MV-4-11 (cell line): ENCODE data around the gene IMMP2L.

Source experiments
- DNase-seq: peaks from one replicate; lab custom pipeline; 2025; lab: John Stamatoyannopoulos, UW

IMMP2L gene

DNA sequence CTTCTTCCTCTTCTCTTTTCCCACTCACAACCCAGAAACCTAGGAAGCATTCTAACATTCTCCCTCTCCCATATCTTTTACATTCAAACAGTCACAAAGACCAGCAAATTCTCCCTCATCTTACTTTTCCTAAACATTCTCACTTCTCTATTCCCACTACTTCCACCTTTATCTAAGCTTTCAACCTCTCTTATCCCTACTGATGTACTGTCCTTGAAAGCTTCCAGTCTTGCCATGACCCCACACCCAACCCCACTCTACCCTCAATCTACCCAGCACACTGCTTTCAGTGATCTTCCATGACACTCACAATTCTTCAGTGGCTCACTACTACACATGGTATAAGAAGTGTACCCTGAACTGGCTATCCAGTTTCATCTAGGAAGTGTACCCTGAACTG is 5.3 kb downstream of the IMMP2L start:
- DNase-seq: no peak

DNA sequence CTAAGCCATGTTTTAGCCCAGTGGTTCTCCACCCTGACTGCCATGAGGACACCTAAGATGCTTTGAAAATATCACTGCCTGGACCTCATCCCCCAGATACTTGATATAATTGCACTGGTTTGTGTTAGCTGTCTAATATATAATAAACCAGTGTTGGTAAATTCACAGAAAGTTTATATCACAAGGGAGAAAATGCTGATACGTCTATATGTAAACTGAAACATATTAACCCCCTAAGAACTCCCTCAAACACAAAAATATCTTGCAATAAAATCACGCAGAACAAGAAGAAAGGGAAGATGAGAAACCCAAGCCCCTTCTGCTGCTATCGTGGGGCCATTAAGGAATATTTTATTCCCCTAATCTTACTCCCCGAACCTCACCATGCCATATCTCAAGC is 8.2 kb downstream of the IMMP2L start:
- DNase-seq: no peak

DNA sequence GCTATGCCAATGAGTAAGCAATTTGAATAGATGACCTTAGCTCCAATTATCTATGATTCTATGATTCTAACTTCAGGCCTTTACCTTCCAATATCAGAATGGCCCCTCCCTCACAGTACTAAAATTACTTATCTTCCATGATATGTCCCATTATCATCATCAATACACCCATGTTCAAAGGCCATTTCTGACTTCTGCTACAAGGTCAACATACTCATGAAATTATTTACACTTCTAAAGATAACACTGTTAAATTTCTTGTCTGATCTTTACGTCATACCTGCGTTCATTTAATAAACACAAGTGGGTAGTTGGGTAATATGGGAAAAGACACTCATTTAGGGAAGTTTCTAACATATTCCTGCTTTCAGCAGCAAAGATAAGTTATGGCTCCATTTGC is 21.2 kb downstream of the IMMP2L start:
- no peak for DNase-seq

DNA sequence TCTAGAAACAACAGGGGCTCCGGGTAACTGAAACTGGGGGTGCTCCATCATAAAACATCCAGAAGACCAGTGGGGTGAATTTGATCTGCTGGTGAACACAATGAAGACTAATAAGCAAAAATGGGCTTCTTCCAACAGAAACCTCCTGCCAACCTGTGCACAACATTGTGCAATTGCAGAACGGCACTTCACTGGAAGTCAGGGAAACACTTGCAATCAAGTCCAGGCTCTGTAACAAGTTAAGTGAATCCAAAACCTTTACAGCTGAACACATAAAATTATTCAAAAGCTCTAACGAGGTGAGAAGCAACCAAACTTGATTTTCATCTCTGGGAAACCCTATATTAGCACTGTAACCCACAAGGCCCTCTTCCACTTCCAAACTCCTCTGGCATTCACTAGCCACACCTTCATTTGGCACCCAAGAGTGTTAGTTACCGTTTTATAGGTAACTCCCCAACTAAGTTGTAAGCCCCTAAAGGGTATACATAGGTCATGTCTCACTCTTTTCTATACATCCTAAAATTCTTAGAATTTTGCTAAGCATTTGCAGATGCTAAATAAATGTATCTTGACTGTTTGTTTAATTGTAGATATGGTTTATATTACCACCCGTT is 22.0 kb downstream of the IMMP2L start:
- DNase-seq: no peak

DNA sequence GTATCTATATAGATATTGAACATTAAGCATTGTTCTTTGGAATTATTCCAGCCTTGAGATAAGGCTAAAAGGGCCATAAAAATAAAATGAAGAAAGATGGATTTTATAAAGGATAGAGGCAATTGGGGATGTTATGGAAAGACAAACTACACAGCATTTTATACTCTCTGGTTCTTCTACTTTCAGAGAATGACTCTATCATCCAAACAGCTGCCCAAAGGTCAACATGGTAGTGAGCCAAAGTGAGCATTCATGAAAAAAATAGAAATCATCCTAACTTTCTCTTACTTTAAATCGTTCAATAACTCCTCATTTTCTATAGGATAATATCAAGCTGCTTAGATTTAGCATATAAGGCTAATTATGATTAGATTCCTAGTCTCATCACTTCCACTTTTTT is 25.2 kb downstream of the IMMP2L start:
- DNase-seq: no peak

DNA sequence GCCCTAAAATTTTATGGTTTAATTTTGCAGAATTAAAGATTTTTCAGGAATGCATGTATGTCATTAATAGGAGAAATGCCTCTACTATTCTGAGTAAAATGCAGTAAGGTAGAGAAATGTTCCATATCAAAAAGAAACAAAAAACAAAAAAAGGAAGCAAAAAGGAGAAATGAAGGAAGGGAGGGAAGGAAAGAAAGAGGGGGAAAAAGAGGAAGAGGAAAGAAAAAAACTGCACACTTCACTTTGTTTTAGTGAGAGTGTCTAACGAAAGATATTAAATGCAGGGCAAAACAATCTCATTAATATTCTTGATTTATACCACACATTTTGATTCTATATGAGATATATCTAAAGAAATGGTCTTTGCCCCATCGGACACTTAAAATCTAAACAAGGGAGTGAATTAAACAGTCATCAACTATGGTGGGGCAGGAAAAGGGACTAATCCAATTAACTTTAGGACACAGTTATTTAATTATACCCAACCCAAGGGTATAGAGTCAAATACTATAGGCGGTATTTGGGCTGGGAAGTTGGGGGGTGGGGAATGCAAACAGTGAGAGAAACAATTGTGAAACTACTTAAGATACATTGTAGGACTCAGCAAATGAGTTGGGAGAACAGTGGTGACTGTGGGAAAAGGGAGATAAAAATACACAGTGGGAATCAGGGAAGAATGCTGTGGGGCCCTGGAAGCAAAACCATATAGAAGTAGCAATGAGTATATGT is 27.0 kb downstream of the IMMP2L start:
- peak; percentile 50 for DNase-seq

DNA sequence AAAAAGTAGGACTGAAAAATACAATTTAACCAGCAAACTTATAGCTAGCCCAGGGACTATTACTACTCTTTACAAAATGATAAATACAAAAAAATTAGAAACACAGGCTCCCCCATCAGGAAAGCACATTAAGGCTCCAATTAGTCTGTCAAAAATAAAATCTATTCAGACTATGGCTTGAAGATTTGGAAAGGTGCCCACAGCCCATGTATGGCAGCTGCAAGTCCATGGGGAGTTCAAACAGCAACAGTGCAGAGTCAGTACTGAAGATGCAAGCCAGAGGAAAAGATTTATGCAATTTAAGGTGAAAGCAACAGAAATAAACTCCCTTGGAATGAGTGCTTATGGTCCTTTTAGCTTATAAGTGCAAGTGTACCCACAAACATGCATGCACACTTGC is 29.7 kb downstream of the IMMP2L start:
- DNase-seq: no peak

DNA sequence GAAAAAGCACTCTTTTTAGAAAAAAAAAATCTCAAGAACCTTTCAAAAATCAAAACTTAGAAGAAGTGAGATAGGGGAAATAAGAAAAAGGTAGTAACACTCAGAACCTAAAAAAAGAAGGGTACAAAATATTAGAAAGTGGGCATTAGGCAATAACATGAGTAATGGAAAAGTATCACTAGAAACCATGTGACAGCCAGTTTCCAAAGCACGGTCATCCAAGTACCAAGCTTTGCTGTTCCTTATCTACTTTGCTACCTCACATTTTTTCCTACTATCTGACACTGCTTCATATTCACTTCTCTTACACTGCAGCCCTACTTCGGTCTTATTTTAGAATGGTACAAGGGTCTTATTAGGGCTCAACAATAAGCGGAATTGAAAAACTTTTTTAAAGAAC is 30.3 kb downstream of the IMMP2L start:
- peak; percentile 18 for DNase-seq

DNA sequence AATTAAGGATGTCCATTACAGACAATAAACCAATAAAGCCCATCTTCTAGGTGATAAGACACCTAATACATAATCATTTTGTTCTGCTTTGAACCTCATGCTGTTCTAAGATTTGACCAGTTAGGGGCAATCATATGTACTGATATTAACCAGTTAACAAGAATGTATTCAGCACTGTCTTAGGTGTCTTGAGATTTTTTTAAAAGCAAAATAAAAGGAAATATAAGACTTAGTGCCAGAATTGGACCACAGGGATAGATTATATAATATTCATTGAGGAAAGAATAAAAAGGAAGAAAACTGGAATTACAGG is 32.0 kb downstream of the IMMP2L start:
- no peak for DNase-seq

DNA sequence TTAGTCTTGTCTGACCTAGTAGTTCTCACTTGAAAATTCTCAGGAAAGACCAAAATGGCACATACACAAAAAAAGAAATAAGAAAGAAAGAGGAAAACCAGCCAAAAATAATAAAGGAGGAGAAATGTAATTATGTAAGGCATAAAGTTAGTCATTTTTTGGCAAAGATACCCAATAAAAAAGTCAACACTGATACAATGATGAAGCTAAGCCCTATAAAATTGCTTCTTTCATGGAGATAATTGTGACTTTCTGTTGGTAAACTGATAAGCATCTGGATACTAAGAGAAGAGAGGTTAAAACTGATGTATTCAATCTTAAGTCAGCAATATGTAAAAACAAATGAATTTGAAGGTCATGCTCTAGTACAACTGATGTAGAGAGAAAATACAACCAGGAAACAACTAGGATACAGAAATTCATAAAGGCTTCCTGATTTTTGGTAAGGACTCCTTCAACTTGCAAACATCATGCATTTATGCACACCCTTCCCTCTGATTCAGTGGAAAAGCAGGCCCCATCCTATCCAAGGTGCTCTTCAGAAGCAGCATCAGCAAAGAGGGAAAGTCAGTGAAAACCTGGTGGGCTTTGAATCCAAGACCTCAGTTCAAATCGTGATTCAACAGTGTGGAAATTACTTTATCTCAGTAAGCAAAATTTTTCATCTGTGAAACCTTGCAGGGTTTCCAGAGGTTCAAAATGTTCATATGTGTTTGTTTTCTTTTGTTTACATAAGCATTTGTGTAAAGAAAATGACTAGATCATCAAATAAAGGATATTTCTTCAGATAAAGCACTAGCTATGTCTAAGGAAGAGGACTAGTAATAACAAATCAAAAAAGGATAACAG is 32.6 kb downstream of the IMMP2L start:
- no peak for DNase-seq

DNA sequence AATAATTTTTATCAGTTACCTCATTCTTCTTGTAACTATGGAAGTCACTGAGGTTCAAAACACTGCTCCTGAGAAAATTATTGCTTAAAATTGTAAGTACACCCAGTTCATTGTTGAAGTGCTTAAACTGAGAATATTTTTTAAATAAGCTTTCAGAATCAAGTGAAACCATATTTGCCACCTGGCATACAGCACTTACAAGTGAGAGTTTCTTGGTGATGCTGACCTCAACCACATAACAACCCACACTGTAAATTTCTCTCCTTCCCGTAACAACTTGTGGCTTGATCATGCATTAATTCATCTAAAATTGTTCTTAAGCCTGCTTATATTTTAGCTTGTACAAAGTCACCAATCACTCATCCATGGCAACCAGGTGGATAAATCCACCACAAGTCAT is 34.0 kb downstream of the IMMP2L start:
- no peak for DNase-seq

DNA sequence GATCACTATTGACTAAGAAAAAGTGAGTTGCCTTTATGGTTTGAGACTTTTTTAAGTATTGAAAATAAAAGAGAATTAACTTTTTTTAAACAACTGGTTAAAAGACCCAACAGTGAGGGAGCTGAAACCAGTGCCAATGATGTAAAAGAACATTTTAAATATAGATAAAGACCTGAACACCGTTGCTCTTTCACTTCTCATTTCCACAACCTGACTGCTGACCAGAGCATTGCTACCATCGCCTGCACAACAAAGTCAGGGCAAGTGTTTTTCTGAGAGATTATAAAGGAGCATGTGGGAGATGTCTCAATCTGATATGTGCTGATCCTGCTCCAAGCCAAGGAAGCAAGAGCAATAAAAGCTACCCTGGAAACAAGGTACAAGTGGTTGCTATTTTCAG is 34.7 kb downstream of the IMMP2L start:
- DNase-seq: peak; percentile 4

DNA sequence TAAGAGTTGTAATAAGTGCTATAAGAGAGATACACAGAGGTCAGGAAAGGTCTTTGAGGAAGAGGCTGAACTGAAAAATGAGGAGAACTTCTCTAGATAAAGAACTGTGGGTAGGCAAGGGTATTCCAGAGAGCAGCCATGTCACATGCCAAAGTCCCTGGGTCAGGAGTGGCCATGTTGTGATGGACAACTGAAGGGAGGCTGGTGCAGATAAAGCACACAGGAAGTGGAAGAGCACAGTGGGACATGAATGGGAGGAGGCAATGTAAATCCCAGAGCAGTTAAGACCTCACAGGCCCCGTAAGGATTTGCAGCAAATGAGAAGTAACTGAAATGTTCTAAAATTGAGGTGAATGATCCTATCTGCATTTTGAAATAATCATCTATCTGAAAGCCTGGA is 37.2 kb downstream of the IMMP2L start:
- DNase-seq: no peak

DNA sequence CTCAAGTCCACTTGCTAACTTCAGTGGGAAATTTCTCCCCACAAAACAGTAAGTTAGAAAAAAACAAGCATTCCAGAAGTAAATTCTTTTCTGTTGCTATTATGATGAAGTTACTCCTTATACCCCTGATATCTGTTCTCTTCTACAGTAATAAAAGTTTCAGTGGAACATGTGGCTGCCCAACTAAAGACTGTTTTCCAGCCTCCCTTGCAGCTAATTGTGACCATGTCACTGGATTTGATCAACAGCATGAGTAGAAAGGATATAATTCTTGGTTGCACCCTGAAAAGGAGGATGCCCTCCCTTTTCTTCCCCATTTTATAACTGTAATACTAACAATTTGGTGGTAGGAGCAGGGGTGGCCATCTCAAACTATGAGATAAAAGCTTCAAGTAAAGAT is 40.6 kb downstream of the IMMP2L start:
- no peak for DNase-seq

DNA sequence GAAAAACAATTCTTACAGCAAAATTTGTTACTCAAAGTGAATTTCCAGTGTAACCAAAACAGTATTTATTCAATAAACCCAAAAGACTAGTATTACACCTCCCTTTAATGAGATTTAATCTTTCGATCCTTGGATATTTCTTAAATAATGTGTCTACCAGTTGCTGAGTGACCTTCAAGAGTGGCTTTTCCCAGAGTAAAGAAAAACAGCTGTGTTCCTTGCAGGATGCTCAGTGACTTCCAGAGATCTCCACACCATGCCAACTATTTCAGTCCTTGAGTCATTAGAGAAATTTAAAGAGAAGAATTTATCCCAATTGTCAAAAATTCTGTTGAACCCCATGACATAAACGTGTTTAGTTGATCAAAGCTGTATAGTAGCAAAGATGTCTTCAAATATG is 44.0 kb downstream of the IMMP2L start:
- DNase-seq: no peak

DNA sequence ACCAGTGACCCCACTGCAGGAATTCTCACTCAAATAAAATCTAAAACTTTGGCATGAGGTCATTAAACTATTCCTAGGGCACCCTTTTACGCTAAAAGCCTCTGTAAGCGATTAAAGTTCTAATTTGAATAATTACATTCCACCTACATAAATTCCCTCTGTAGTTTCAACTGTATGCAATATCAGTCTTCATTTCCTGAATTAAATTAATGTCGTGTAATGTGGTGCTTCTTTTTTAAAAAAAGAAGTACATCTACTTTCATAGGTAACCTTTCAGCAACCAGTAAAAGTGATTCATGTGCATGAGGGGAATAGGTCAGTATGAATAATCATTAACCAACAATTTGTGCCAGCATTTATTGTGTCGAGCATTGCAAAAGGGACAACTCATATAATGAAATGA is 44.7 kb downstream of the IMMP2L start:
- no peak for DNase-seq

DNA sequence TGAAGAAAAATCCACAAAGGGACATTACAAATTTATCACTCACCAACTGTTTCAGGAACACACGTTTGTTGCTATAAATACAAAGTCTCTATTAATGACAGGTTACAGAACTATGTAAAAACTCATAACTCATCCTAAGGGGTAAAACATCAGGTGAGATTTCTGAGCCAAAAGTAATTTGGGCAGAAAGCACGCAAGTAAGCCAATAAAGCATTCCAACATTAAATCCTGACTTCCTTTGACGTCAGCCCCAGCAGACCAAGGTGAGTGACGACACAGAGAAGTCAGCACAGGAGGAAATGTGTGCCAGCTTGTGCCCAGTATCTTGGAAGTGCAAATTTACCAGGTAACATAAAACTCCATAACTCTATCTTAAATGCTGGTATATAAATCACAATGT is 45.7 kb downstream of the IMMP2L start:
- no peak for DNase-seq

DNA sequence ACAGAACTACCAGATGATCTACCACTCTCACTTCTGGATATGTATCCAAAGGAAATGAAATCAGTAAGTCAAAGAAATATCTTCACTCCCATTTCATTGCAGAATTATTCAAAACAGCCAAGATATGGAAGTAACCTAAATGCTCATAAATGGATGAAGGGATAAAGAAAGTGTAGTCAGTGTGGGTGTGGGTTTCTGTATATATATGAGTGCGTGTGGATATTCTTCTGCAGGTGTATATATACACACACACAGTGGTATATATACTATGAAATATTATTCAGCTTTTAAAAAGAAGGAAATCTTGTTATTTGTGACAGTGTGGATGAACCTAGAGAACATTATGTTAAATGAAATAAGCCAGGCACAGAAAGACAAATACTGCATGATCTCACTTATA is 48.7 kb downstream of the IMMP2L start:
- no peak for DNase-seq

DNA sequence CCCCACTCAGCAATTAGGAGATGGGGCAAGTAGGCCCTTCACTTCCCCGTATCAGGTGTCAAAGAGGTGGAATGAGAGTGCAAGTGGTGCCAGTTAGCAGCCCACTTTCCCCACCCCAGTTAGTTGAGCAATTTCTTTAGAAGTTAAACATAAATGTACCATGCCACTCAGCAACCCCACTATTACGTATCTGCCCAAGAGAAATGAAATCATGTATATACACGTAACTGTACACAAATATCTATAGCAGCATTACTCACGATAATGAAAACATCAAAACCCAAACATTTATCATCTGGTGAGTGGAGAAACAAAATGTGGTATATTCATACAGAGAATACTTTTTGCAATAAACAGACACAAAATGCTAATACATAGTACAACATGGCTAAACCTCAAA is 50.4 kb downstream of the IMMP2L start:
- no peak for DNase-seq

DNA sequence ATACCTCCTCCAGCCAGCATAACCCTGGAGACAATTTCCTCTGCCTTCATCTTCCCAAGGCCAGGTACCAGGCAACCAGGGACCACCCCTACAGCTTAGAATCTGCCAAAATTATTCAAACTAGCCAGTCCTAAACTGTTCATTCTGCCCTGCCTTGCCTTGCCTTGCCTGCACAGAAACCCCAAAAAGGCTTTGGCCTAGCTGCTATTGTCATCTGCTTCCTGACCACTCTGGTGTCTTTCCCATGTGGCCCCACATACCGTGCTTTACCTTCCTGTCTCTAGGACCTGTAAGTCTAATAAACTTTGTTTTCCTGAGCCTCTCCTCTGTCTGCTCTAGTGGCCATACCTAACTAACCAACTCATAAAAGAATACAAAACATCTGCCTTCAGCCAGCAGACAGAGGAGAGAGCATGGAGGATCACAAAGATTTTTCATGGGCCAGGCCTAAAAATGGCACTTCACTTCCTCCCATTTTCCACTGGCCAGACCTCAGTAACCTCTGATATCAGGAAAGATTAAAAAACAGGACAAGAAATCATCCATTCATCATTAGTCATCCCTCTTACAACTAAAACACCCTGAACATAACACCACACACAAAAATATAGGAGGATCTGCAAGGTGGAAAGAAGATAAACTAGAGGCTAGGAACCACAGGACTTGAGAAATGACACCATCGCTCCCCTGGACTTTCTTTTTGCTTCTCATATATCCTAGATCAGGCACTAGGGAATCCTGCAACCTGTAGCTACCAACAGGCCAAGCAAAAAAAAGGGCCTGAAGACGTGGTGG is 51.5 kb downstream of the IMMP2L start:
- DNase-seq: no peak

DNA sequence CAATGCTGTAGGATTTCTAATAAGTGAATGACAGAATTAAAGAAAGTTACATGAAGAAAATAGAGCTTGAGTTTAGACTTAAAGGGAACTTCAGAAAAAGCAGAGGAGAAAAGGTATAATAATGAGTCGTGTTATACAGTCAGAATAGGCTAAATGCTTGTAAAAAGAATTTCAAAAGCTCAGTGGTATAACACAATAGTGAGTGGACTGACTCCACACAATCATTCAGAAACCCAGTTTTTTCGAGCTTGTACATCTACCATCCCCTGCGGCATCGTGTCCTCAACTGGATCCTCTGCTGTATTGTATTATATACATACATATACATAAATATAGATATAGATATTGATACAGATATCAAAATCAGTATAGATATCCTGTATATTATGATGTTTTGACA is 52.2 kb downstream of the IMMP2L start:
- no peak for DNase-seq

DNA sequence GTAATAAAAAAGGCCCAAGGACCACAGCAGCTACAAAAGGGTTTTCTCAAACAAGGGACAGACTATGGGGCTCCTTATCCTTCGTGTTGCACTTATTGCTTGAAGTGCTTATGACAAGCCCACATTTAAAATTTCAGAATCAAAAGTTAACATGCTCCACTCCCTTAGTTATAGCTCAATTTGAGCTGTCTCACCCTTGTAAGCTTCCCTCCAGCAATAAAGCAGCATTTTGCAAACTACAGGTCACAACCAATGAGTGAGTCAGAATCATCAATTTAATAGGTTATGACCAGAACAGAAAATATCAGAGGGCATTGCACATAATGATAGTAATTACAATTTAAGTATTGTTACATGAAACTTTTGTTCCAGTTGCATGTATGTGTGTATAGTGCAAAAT is 53.0 kb downstream of the IMMP2L start:
- no peak for DNase-seq

DNA sequence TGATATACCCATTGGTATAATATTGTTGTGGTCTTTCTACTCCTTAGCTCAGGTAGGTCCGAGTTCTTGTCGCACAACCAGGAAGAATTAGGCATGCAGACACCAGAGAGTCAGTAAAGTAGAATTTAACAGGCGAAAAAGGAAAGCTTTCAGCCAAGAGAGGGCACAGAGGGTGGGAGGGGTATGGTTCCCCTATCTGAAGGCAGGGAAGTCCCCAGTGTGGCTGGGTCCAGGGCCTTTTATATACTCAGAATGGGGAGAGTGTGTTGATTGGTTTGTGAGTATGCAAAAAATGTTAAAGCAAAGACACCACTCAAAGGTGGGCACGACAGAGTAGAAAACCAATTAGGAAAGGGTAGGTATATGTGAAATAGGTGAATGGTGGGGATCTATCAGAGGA is 53.9 kb downstream of the IMMP2L start:
- no peak for DNase-seq
